HCT116 (cell line): ENCODE data around the gene MAP2K2. TPM values are rescaled to one million over a fixed set of nuclear protein-coding genes. Genes with fewer than 3 reads are reported as not detected.

Source experiments
- ATAC-seq: fragments of 200-7000 bp; cut with Tn5 transposase; 2 replicates; pipeline ENCODE4 v1.9.1; 2020; ENCODE audit warnings: mild to moderate bottlenecking, moderate library complexity
- BruUV-seq: library from RNA; stranded (reverse); fragments of 400-500 nt; replicated peaks from 2 replicates; lab custom pipeline; 2021; lab: Mats Ljungman, UMichigan
- CTCF ChIA-PET: fragments of 300-600 bp; sonication (Branson Sonifier 250); formaldehyde crosslinking; loops from one replicate; lab custom pipeline; 2021; ENCODE audit warnings: antibody characterized with exemption; lab: Charles Lee
- POLR2A ChIA-PET: fragments of 300-600, 350-600 bp; sonication (Branson Sonifier 250); formaldehyde crosslinking; loops from one replicate; lab custom pipeline; 2021; ENCODE audit warnings: antibody characterized with exemption; lab: Charles Lee
- RAD21 ChIA-PET, 2 experiments: fragments of 300-600 bp; sonication (Branson Sonifier 250); formaldehyde crosslinking; loops; one replicate each; lab custom pipeline; 2023; ENCODE audit warnings: low total read pairs in 2 of 2; ENCODE audit not compliant: uncharacterized antibody in 2 of 2, unreplicated experiment in 2 of 2, low non-redundant PET in 1 of 2; lab: Charles Lee
- DNase-seq: peaks from one replicate; pipeline ENCODE4 v3.0.0-alpha.2; 2010; ENCODE audit warnings: low read depth, low spot score
- H2AFZ ChIP-seq: fragments of 200-600 bp; shearing (Covaris generic), sonication (generic); 2 replicates; pipeline ENCODE4 v1.6.1; 2017; ENCODE audit warnings: low read depth, mixed run types, mixed read lengths, antibody characterized with exemption, low read length; ENCODE audit not compliant: poor library complexity, severe bottlenecking
- H3K27ac ChIP-seq: 2 replicates; pipeline ENCODE4 v1.5.1; 2012; ENCODE audit warnings: low read depth, low read length
- H3K27me3 ChIP-seq: fragments of 200-600 bp; sonication (generic); 2 replicates; pipeline ENCODE4 v1.6.1; 2016; ENCODE audit warnings: mixed run types, low read length, mixed read lengths; ENCODE audit not compliant: insufficient read depth
- H3K36me3 ChIP-seq, 2 experiments: fragments of 200-500 bp in 1 of 2; fragments of 200-600 bp in 1 of 2; sonication (Bioruptor generic) in 1 of 2; sonication (generic) in 1 of 2; 2 replicates each; pipeline versions ENCODE4 v1.5.1 to v1.6.1; 2014 to 2016; ENCODE audit warnings: low read length in 2 of 2, inconsistent platforms in 1 of 2, mixed read lengths in 1 of 2, mixed run types in 1 of 2; ENCODE audit not compliant: insufficient read depth in 2 of 2, control insufficient read depth in 1 of 2
- H3K4me1 ChIP-seq, 2 experiments: fragments of 200-600 bp in 1 of 2; sonication (generic) in 1 of 2; 2 replicates each; pipeline versions ENCODE4 v1.5.1 to v1.6.1; 2012 to 2017; ENCODE audit warnings: low read length in 2 of 2, inconsistent platforms in 1 of 2, mild to moderate bottlenecking in 1 of 2, mixed read lengths in 1 of 2, mixed run types in 1 of 2, moderate library complexity in 1 of 2; ENCODE audit not compliant: insufficient read depth in 2 of 2, control insufficient read depth in 1 of 2
- H3K4me2 ChIP-seq: fragments of 200-600 bp; sonication (generic); 2 replicates; pipeline ENCODE4 v1.6.1; 2017; ENCODE audit warnings: mixed run types, low read length, mixed read lengths
- H3K4me3 ChIP-seq, 2 experiments: fragments of 200-600 bp in 1 of 2; sonication (generic) in 1 of 2; replicated peaks in 1 of 2; 2 replicates each; pipeline ENCODE4 v1.5.1; 2011 to 2016; ENCODE audit warnings: low read length in 2 of 2, control low read depth in 1 of 2, low read depth in 1 of 2, mild to moderate bottlenecking in 1 of 2, mixed read lengths in 1 of 2, mixed run types in 1 of 2
- H3K79me2 ChIP-seq: fragments of 200-600 bp; sonication (generic); 2 replicates; pipeline ENCODE4 v1.6.1; 2017; ENCODE audit warnings: mild to moderate bottlenecking, mixed run types, low read length, moderate library complexity, mixed read lengths; ENCODE audit not compliant: insufficient read depth
- H3K9ac ChIP-seq: fragments of 200-600 bp; sonication (generic); 2 replicates; pipeline ENCODE4 v1.6.1; 2016; ENCODE audit warnings: low read length, mixed read lengths
- H3K9me2 ChIP-seq: fragments of 200-600 bp; sonication (generic), shearing (Covaris generic); 2 replicates; pipeline ENCODE4 v1.6.1; 2017; ENCODE audit warnings: mixed run types, mild to moderate bottlenecking, moderate library complexity; ENCODE audit not compliant: insufficient read depth
- H3K9me3 ChIP-seq, 2 experiments: fragments of 200-500 bp in 1 of 2; fragments of 200-600 bp in 1 of 2; sonication (Bioruptor generic) in 1 of 2; sonication (generic) in 1 of 2; 2 replicates each; pipeline ENCODE4 v1.6.1; 2014 to 2017; ENCODE audit warnings: low read length in 2 of 2, mixed read lengths in 2 of 2, inconsistent platforms in 1 of 2, low read depth in 1 of 2, mild to moderate bottlenecking in 1 of 2, mixed run types in 1 of 2, moderate library complexity in 1 of 2; ENCODE audit not compliant: control insufficient read depth in 1 of 2, insufficient read depth in 1 of 2
- H4K20me1 ChIP-seq: fragments of 200-600 bp; sonication (generic), shearing (Covaris generic); 2 replicates; pipeline ENCODE4 v1.6.1; 2017; ENCODE audit warnings: mixed run types, mild to moderate bottlenecking, moderate library complexity; ENCODE audit not compliant: insufficient read depth
- ATF3 ChIP-seq: IDR thresholded peaks from 2 replicates; pipeline ENCODE4 v1.6.1; 2012
- CBX3 ChIP-seq: IDR thresholded peaks from 2 replicates; pipeline ENCODE4 v1.6.1; 2012; ENCODE audit warnings: low read depth
- CEBPB ChIP-seq: IDR thresholded peaks from 2 replicates; pipeline ENCODE4 v1.6.1; 2012; ENCODE audit warnings: low read depth
- CTCF ChIP-seq, 3 experiments: fragments of 200-600 bp in 1 of 3; sonication (generic) in 1 of 3; IDR thresholded peaks in 2 of 3; conservative IDR thresholded peaks in 1 of 3; 2 replicates each; pipeline ENCODE4 v1.5.1; 2012 to 2017; ENCODE audit warnings: low read depth in 2 of 3, low read length in 2 of 3, antibody characterized with exemption in 1 of 3, borderline replicate concordance in 1 of 3, control low read depth in 1 of 3, mild to moderate bottlenecking in 1 of 3, mixed read lengths in 1 of 3, mixed run types in 1 of 3, moderate library complexity in 1 of 3; ENCODE audit not compliant: insufficient read depth in 1 of 3
- EGR1 ChIP-seq: IDR thresholded peaks from 2 replicates; pipeline ENCODE4 v1.6.1; 2012; ENCODE audit warnings: low read depth
- ELF1 ChIP-seq: IDR thresholded peaks from 2 replicates; pipeline ENCODE4 v1.6.1; 2012; ENCODE audit warnings: low read depth, borderline replicate concordance
- EZH2 ChIP-seq: fragments of 200-600 bp; sonication (generic); IDR thresholded peaks from 2 replicates; pipeline ENCODE4 v1.6.1; 2017; ENCODE audit warnings: antibody characterized with exemption, mixed run types
- EZH2phosphoT487 ChIP-seq: fragments of 200-600 bp; IDR thresholded peaks from 2 replicates; pipeline ENCODE4 v1.6.1; 2018; ENCODE audit warnings: antibody characterized with exemption, borderline replicate concordance
- FOSL1 ChIP-seq: IDR thresholded peaks from 2 replicates; pipeline ENCODE4 v1.6.1; 2012; ENCODE audit warnings: low read depth
- JUND ChIP-seq: IDR thresholded peaks from 2 replicates; pipeline ENCODE4 v1.6.1; 2012
- MAX ChIP-seq: IDR thresholded peaks from 2 replicates; pipeline ENCODE4 v1.6.1; 2012
- POLR2A ChIP-seq: IDR thresholded peaks from 2 replicates; pipeline ENCODE4 v1.7.0; 2011; ENCODE audit warnings: borderline replicate concordance; ENCODE audit not compliant: insufficient read depth, insufficient read length; ENCODE audit errors: extremely low read depth
- POLR2AphosphoS5 ChIP-seq: IDR thresholded peaks from 2 replicates; pipeline ENCODE4 v1.6.1; 2011; ENCODE audit warnings: mild to moderate bottlenecking, low read depth, low read length, moderate library complexity
- RAD21 ChIP-seq: IDR thresholded peaks from 2 replicates; pipeline ENCODE4 v1.6.1; 2012; ENCODE audit warnings: low read depth, mild to moderate bottlenecking
- REST ChIP-seq: IDR thresholded peaks from 2 replicates; pipeline ENCODE4 v1.6.1; 2012; ENCODE audit warnings: low read depth
- SP1 ChIP-seq: IDR thresholded peaks from 2 replicates; pipeline ENCODE4 v1.6.1; 2012; ENCODE audit warnings: low read depth
- YY1 ChIP-seq: IDR thresholded peaks from 2 replicates; pipeline ENCODE4 v1.6.1; 2011; ENCODE audit warnings: low read length, low read depth, moderate library complexity, mild to moderate bottlenecking; ENCODE audit not compliant: insufficient replicate concordance; ENCODE audit errors: extremely low read depth
- ZBTB33 ChIP-seq: IDR thresholded peaks from 2 replicates; pipeline ENCODE4 v1.6.1; 2011; ENCODE audit warnings: mild to moderate bottlenecking, low read length, moderate library complexity; ENCODE audit not compliant: insufficient replicate concordance; ENCODE audit errors: extremely low read depth
- ZFX ChIP-seq: fragments of 450-650 bp; IDR thresholded peaks from 2 replicates; pipeline ENCODE4 v1.6.1; 2017
- intact Hi-C: fragments of 100-400 bp; cut with micrococcal nuclease; formaldehyde crosslinking; loops from 2 replicates; pipeline ENCODE4 v1.10.0; 2022
- total RNA-seq: library from RNA; stranded (reverse); gene quantifications from one replicate; pipeline ENCODE4 v1.2.1, GENCODE V29; 2021; ENCODE audit not compliant: unreplicated experiment

The MAP2K2 gene
- total RNA-seq, 1 experiment from 2014 or later = 186 TPM

- H3K27ac ChIP-seq = peak overlapping the region; percentile 87
These were observed 7.0 kb upstream of the MAP2K2 start for GRCh38 chr19:4130744-4131438.

More at GRCh38 chr19:4130744-4131438, 7.0 kb upstream of the MAP2K2 start:
- Histone ChIP-seq H3K9me2 (no peaks in the 10 kb centered on the region), H3K4me3 (peak overlapping the region; percentile 27), H3K9me3 (no peaks in the 10 kb centered on the region), H3K27me3 (no peaks in the 10 kb centered on the region), H3K9ac (peak overlapping the region; percentile 65), H3K4me2 (peak overlapping the region; percentile 69), H3K4me1 (peaks cover 25 to 33% of the 10 kb centered on the region in 2 experiments), H3K79me2 (no peaks in the 10 kb centered on the region), H3K36me3 (no peaks in the 10 kb centered on the region)
- RAD21 ChIA-PET = interaction anchor here in 1 of 2 experiments (1.0 kb wide), 1 partner anchor 50 kb away, joined by 4 read pairs; no protein-coding TSS in a partner anchor
- intact Hi-C loops = loop anchor here (10.0 kb wide), 1 partner anchor 66 kb away; the partner anchor contains the start of gene ZBTB7A
- CTCF ChIA-PET = interaction anchor here (0.6 to 3.1 kb wide), 3 partner anchors 9 to 77 kb away, joined by 3 to 36 read pairs (median 4); no protein-coding TSS in a partner anchor
- peak; percentile 78 for ATAC-seq
- peak; percentile 40 for DNase-seq
- BruUV-seq = TSS peak; percentile 69
- POLR2A ChIA-PET = no interaction called here
- TF ChIP-seq RAD21 = no peak
- TF ChIP-seq FOSL1 = peak; percentile 78
- no peak for TF ChIP-seq YY1
- TF ChIP-seq ZBTB33 = no peak
- TF ChIP-seq EZH2phosphoT487 = no peak
- no peak for TF ChIP-seq CEBPB
- TF ChIP-seq CBX3 = peak; percentile 61; the same call in 1 of the 2 replicates
- no peak for TF ChIP-seq ELF1
- no peak for TF ChIP-seq CTCF (IDR thresholded peaks at IDR 0.05 in 2 of 3, conservative IDR thresholded peaks at IDR 0.05 in 1 of 3; ENCODE audit: borderline replicate concordance in 1 of 3, insufficient read depth in 1 of 3, low read depth in 2 of 3, low read length in 2 of 3)
- TF ChIP-seq ATF3 = no peak
- no peak for TF ChIP-seq REST
- TF ChIP-seq JUND = peak; percentile 80
- no peak for TF ChIP-seq EGR1
- no peak for TF ChIP-seq EZH2
- 0 out of 2 replicates have a peak, but pooled peaks have one; percentile 23 for TF ChIP-seq POLR2AphosphoS5
- peak; percentile 68 for TF ChIP-seq MAX
- peak; percentile 42; the same call in 1 of the 2 replicates for TF ChIP-seq SP1
- no peak for TF ChIP-seq POLR2A
- TF ChIP-seq ZFX = no peak
- TF ChIP-seq, all 23 proteins: peak for 6
- H4K20me1 ChIP-seq = no peaks in the 10 kb centered on the region
- peak overlapping the region; percentile 87 for H2AFZ ChIP-seq
